HG02970 (cell line): Measurements from ENCODE around the gene SMIM9.
"Not testable (repeated sequence)": the region's sequence is repeated elsewhere in the genome, so short reads cannot be mapped to it uniquely, and the experiment has no call there.

ENCODE experiments used
- ATAC-seq: cut with Tn5 transposase; IDR thresholded peaks from one replicate; pipeline ENCODE4 v1.9.1; 2021; ENCODE audit warnings: mild to moderate bottlenecking, moderate library complexity, moderate number of reproducible peaks; ENCODE audit not compliant: unreplicated experiment, low FRiP score

Gene SMIM9

DNA sequence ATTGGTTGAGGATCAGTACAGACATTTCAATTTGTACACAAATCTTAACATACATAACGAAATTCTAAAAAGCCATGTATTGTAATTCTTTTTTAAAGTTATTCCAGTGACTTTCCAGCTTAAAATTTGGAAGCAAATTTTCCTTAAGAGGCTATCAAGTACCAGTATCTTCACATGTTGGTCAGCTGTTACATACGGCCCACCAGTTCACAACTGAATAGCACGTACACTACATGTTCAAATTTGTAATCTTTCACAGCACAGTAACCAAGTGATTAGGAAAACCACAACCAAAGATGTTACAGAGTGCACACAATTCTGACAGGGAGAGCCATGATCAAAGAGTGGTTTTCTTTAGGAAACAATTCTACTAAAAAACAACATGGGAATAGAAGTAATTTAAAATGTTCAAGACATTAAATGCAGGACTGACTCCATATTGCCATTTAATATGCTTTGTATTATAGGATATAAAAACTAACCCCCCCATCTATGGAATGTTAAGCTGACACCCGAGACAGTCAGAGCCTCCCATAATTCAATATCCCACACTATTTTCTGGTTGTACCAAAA, 18.1 kb downstream of the SMIM9 start:
- not testable (repeated sequence) for ATAC-seq

DNA sequence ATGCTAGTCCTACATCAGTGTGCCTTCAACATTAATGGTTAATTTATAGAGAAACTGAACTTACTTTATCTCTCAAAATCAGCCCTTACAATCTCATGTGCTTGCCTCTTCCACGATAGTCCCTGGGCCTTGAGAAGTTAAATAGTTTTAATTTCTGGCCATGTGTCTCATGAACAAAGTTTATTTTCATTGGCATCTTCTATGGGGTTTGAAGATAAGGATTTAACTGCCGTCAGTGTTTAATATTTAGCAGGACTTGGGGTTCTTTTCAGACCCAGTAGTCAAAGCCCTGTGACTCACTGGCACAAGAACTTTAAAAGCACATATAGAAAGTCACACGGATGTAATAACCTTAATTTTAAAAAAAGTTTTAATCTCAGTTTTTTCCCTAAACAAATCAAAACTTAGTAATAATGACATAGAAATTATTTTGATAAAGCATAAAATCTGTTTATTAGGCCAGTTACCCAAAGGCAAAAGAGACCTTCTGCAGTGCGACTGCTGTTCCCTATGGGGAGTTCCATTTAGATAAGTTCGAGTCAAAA, 19.1 kb downstream of the SMIM9 start:
- no peak for ATAC-seq

DNA sequence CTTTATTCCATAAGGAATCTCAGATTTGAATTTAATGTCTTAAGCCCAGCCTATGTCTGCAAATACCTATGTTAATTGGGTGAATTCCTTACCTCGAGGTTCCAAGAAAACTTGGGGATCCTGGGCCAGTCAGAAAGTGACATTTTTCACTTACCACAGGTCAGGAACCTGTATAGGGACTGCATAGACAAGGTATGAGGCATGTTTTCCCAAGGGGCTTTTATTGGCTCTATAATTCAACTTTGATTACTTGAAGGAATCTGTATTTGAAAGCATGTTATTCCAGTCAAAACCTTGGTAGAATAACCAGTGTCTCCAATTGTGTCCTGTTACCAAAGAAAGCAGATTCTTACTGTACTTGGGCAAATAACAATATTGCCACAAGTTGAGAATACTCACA, 20.7 kb downstream of the SMIM9 start:
- ATAC-seq = no peak

DNA sequence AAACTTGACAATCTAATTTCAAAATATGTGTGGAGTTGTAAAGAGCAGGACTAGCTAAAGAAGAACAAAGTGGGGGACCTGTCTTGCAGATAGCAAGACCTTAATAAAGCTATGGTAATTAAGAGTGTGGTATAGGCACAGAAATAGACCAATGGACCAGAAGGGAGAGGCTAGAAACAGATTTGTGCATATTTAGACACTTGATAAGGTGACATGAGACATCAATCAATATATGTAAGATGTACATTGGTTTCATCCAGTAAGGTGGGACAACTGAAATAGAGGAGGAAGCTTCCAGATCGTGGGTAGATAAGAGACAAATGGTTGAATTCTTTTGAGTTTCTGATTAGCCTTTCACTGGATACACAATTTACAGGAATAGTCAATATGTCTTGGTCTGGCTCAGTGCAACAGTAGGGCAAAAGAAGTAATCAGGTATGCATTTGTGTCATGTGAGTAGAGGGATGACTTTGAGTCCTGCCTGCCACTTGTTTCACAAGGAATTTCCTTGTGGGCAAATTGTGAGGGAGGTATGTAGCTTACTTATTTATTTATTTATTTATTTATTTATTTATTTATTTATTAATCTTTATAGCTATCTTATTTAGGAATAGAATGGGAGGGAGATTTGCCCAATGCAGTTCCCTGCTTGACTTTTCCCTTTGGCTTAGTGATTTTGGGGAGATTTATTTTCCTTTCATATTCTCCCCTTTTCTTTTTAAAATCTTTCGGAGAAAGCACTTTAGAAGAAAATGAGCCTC, 21.9 kb downstream of the SMIM9 start:
- no peak for ATAC-seq

DNA sequence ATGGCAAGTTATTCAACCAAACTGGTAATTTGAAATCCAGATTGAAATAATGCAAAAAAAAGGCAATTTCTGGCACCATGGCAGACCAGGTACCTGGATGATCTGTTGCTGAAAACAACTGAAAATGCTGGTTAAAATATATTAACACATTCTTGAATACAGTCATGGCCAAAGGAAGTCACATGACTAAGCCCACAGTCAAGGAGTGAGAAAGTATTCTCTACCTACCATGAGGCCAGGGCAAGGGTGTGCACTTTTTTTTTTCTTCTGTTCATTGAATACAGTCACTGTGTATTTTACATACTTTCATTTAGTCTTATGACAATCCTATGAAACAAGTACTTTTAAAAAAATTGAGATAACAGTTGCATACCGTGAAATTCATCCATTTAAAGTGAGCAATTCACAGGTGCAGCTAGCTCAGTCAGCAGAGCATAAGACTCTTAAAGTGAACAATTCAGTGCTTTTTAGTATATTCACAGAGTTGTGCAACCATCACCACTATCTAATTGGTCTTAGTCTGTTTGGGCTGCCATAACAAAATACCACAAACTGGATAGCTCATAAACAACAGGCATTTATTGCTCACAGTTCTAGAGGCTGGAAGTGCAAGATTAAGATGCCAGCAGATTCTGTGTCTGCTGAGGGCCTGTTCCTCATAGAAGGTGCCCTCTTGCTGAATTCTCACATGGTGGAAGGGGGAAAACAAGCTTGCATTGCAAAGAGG, 24.4 kb downstream of the SMIM9 start:
- ATAC-seq = no peak

DNA sequence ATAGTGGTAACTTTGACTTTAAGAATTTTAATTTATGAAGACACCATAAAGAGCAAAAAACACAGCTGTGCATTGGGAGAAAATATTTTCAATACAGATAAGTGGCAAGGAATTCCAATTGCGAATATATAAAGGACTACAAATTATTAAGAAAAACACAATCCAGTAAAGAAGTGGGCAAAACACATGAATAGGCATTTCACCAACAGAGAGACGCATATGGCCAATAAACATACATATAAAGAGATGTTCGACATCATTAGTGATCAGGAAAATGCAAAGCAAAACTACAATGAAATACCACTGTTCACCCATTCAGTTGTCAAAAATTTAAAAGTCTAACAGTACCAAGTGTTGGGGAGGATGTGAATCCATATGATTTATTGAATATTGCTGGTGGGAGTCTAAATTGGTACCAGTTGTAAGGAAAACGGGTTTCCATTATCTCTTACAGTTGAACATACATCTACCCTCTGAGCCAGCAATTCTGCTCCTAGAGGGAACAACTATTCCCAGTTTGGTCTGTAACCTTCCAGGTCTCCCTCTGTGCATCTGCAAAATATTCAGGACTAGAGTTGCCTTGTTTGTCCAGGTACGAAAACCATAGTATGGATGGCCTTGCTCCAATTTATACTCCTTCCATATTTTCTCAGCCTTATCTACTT, 27.5 kb downstream of the SMIM9 start:
- no peak for ATAC-seq

DNA sequence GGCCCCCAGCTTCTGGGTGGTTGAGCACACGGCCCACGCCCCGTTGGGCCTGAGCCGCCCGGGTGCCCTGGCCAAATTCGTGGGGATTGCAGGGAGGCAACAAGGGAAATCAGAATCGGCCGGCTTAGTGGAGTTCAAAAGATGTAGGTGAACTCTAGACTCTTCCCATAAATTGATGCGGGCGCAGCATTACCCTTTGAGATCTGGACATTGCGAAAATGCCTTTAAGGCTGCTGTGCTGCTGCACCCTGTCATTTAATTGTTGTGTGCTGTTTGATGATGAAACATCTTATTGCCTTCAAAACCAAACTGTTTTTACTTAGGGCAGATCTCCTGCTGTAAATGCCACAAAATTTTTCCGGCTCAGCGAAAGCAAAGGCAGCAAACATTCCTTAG, 28.8 kb downstream of the SMIM9 start:
- no peak for ATAC-seq

DNA sequence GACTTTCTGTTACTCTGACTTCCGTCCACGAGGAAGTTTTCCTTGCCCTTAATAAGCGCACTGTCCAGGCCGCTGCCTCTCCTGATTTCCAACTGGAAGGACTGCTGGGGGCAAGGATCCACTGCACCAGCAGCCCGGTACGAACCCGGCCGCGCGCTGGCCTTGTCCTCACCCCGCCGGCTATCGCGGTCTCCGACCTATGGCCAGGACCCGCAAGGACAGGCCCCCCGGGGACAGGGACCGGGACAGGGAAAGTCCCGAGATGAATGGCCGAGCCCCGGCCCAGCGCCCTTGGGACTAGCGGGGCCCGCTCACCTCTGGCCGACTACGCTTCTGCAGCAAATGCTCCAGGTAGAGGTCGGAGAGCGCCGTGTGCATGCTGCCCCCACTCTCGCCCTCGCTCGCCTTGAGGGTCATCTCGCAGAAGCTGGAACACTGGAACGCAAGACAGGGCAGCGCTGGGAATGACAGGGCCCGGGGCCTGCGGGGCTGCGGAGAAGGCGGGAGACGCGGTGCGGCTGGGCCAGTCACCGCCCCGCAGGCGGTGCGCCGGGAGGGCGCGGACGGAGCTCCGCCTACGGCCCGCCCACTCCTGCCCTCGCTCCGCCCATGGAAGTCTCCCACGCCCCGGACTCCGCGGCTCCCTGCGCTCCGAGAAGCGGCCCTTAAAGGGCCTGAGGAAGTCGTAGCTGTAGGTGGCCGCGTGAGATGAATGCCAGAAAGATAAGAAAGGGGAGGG, 29.3 kb downstream of the SMIM9 start, which contains the start of gene MPP1:
Gene MPP1, minus strand, starts transcription at position 529 of the 739 bp plus-strand sequence. Its CDS starts 112 bp downstream, at position 417.
- peak; percentile 70 for ATAC-seq

DNA sequence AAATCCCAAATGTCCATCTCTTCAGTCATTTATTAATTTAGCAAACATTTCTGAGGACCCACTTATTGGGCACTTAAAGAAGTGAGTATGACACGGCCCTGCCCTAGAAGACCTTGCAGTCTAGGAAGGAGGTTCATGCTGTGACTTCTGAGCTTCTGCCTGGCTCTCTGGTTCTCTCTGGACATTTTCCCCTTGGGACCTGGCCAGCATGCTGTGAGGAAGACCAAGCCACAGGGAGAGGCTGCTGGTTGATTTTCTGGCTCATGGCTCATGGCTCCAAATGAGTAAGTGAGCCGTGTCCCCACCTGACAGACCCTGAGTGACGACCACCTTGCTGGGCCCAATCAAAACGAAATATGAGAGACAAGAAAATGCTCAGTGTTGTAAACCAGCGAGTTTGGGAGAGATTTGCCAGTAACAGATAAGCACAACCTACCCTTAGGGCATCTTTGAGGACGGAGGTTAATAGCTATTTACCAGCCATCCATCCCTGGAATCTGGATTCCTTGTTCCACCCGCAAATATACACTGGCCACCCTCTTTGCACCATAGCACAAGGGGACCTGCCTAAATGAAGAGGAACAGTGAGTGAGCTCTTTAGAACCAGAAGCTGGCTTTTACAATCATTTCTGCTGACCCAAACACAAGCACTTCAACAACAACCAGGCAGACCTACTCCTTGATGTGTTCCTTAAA, 30.1 kb downstream of the SMIM9 start:
- ATAC-seq = no peak

DNA sequence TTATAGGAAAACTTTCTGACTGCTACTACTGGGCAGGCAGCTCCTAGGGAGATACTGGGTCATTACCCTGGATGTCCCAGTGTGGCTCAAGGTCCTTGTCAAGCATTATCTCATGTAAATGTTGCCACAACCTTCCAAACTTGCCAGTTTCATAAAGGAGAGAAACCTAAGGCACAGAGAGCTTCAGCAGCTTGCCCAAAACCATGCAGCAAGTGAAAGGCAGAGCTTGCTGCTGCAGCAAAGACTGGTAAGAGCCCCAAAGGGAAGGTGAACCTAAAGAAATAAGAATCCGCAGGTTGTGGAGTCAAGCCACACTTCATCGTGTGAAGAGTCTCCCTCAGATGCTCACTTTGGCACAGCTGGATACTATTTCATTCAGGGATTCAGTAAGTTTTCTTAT, 31.5 kb downstream of the SMIM9 start:
- no peak for ATAC-seq

DNA sequence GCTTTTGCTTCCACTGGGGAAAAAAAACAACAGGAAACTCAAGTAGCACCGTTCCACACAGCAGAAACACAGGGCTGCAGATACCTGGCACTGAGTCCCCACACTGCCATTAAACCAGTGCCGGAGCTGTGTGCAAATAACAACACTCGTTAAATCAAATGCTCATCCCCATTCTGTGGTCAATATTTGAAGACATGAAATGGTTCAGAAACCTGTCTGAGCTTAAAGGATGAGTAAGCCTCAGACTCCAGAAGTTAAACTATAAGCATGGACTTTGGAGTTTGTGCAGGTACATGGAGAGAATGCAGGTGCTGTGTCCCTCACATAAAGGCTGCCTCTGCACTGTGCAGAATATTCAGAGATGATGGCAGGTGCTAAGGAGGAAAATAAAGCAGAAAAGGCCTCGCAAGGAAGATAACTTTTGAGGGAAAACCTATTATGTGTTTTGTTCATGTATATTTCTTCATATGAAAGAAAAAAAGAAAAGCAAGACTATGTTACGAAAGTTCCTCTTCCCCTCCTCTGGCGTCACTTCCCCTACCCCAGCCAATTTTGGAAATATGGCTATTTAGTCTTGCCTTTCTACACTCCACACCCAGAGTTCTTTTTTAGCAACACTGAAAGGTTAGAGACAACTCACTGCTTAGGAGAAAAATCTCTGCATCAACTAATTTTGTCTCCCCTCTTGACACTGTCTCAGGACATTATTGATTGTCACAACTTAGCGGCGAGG, 33.8 kb downstream of the SMIM9 start:
- ATAC-seq = no peak

DNA sequence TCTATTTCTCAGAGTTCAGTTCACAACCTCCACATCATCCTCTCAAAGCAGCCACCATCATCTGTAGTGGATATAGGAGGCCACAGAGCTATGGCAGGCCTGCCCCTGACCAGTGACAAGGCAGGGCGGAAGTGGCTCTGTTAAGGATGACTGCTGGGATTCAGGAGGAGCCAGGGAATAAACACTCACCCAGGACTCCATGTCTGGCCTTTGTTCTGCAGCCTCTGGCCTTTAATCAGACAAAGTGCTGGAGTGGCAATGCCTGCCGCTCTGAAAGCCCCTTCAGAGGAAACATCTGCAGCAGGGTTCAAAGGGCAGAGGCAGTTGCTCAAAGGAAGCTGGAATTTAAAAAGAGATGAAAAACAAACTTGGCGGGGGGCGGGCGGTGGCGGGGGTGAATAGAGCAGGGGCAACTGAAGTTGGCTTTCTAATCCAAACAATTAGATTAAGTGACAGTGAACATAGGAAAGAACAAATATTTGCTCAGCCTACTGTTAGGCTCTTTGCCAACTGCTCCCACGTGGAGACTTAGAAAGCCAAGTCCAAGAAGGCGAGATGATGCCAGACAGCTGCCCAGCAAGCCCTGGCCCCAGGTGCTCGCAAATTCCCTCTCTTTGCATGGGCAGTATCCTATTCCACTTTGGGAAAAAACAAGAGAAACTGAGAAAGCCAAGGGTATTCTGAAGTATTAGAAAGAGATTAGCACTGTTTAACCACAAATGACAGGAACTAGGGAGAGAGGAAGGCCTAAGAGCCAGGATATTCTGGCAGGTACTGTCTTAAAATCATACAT, 34.7 kb downstream of the SMIM9 start:
- ATAC-seq = no peak

DNA sequence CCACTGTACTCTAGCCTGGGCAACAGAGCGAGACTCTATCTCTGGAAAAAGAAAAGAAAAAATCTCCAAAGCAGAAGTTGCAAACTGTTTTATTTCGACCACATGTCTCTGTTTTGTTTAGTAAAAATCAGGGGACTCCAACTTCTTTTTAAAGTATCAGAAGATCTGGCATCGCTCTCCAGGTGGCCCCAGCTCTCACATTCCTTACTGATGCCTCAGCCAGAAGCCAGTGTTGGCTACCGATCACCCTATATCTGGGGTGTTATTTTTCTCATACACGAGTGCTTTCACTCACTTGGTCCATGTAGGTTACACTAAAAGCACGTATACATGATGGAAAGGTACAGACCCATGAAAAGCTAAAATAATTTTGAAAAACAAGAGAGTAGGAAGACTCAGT, 37.5 kb downstream of the SMIM9 start:
- no peak for ATAC-seq

DNA sequence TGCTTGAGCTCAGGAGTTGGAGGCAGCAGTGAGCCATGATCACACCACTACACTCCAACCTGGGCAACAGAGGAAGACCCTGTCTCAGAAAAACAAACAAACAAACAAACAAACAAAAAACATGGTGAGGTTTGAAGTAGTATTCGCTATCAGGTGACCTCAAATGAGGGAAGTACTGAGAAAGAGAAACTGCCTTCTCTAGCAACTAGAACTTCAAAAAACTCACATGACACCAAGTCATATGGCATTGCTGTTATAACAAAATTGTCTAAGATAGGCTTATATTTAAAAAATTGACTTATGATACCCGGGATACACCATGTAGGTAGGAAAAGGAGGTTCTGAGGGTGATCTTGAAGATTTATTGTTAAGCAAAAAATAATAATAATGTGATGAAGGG, 39.4 kb downstream of the SMIM9 start:
- ATAC-seq = no peak

DNA sequence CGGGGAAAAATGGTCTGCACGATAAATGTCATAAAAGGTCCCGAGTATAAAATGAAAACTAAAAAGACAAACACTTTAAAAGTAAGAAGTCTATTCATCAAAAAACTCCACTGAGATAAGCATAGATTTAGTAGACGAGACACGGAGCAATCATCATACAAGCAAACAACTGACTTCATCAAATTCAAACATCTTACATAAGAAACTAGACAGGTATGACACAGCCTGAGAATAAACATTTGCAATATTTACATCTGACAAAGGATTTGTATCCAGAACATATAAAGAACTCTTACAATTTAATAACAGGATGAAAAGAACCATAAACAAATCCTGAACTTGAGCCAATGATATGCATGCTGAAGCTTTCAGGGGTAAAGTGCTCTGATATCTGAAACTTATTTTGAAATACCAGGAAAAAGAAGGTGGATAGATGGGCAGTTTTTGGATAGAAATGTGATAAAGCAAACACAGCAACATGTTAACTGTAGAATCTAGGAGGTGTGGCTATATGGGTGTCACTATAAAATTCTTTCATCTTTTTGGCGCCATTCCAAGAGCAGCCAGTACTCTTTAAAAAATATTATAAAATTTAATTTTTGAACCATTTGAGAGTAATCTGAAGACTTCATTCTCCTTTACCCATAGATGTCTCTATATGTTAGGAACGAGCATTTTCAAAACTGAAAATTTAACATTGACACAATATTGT, 41.2 kb downstream of the SMIM9 start:
- ATAC-seq = no peak

DNA sequence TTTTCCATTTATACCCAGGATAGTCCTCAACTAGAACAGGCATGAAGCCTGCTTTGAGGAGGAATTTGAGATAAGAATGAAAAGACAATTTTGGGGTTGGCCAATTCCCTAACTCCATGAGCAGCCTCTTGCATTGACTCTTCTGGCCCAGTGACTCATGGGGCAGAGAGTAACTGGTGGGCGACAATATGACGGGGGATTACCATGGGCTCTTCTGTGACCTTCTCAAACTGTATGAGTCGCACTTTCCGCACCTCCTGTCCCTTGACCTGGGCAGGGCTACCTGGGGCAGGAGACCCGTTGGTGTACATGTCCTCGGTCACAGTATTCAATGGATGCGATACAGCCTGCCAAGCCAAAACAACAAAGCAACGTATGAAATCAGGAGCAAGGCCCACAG, 42.5 kb downstream of the SMIM9 start:
- ATAC-seq = no peak

DNA sequence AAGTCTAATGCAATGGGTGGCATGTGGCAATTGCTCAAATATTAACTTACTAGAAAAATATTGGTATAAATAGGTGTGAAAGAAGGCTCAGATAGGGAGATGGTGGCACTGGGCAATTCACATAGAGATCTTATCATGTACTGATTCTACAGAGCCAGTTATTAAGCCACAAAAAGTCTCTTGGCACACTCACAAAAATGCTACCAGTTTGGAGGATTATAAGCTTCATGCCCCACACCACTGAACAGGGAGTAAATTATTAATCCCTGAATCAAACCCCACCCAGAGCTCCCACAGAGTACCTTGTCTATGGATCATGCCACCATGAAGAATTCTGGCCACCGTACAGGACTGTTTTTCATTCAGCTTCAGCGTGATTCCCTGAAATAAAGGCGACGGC, 43.0 kb downstream of the SMIM9 start:
- no peak for ATAC-seq

DNA sequence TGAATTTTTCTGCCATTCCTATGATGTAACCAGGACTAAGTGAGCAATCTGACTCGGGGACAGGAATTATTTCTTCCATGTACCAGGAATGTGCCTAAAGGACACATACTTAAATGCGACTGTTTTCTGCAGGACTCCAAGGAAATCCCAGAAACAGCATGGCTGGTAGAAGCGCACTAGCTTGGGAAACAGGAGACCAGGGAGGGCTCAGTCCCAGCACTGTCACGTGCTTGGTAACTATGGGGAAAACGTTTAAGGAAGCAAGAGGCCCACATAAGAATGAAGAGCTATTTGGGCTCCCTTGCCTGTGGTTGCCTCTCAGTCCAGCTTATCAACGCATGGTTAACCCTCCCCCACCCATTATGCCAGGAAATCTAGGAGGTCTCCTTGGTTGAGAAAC, 48.7 kb downstream of the SMIM9 start:
- no peak for ATAC-seq
